ENCODE data around the gene ABHD17A. TPM values are rescaled to one million over a fixed set of nuclear protein-coding genes. Genes with fewer than 3 reads are reported as not detected.

Gene ABHD17A
- total RNA-seq, 1 experiment from 2014 or later = 39.5 TPM

DNA sequence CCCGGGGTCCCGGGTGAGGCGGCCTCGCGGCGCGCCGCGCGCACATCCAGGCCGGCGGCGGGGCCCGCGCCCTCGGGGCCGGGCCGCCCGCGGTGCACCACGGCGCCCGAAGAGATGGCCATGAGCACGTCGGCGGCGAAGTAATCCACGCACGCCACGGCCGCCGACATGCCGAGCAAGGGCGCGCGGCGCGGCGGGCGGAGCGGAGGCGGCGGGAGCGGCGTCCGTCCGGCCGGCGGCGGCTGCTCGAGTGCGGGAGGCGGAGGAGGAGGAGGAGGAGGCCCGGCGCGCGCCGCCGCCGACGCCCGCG, 22.0 kb downstream of the ABHD17A start, which contains the start of gene KLF16:
Gene KLF16 (minus strand): TSS at position 252 of the 310 bp plus-strand sequence. CDS start 82 bp downstream, at position 170.
- DNase-seq (ENCODE audit: unreplicated experiment) = no peak
- Mint-ChIP-seq H3K36me3 (ENCODE audit: insufficient read depth, unreplicated experiment) (peaks cover 10% of the 10 kb centered on the region), H3K27ac (ENCODE audit: low read depth, unreplicated experiment) (peak within 1 kb of the TSS; percentile 67), H3K4me1 (ENCODE audit: insufficient read depth, unreplicated experiment) (peaks cover 5% of the 10 kb centered on the region), H3K9me3 (ENCODE audit: unreplicated experiment) (no peaks in the 10 kb centered on the region), H3K4me3 (ENCODE audit: unreplicated experiment) (peak within 1 kb of the TSS; percentile 80), H3K27me3 (ENCODE audit: insufficient read depth, unreplicated experiment) (no peaks in the 10 kb centered on the region)
- intact Hi-C loops (cut with micrococcal nuclease) = no loop called here
- ChIA-PET POLR2A (no interaction called here), CTCF (no interaction called here)
- no TSS peak for BruUV-seq (replicated peaks)
- TF ChIP-seq, protein P1, sequence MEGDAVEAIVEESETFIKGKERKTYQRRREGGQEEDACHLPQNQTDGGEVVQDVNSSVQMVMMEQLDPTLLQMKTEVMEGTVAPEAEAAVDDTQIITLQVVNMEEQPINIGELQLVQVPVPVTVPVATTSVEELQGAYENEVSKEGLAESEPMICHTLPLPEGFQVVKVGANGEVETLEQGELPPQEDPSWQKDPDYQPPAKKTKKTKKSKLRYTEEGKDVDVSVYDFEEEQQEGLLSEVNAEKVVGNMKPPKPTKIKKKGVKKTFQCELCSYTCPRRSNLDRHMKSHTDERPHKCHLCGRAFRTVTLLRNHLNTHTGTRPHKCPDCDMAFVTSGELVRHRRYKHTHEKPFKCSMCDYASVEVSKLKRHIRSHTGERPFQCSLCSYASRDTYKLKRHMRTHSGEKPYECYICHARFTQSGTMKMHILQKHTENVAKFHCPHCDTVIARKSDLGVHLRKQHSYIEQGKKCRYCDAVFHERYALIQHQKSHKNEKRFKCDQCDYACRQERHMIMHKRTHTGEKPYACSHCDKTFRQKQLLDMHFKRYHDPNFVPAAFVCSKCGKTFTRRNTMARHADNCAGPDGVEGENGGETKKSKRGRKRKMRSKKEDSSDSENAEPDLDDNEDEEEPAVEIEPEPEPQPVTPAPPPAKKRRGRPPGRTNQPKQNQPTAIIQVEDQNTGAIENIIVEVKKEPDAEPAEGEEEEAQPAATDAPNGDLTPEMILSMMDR (IDR thresholded peaks at IDR 0.05; ENCODE audit: unreplicated experiment) = no peak

DNA sequence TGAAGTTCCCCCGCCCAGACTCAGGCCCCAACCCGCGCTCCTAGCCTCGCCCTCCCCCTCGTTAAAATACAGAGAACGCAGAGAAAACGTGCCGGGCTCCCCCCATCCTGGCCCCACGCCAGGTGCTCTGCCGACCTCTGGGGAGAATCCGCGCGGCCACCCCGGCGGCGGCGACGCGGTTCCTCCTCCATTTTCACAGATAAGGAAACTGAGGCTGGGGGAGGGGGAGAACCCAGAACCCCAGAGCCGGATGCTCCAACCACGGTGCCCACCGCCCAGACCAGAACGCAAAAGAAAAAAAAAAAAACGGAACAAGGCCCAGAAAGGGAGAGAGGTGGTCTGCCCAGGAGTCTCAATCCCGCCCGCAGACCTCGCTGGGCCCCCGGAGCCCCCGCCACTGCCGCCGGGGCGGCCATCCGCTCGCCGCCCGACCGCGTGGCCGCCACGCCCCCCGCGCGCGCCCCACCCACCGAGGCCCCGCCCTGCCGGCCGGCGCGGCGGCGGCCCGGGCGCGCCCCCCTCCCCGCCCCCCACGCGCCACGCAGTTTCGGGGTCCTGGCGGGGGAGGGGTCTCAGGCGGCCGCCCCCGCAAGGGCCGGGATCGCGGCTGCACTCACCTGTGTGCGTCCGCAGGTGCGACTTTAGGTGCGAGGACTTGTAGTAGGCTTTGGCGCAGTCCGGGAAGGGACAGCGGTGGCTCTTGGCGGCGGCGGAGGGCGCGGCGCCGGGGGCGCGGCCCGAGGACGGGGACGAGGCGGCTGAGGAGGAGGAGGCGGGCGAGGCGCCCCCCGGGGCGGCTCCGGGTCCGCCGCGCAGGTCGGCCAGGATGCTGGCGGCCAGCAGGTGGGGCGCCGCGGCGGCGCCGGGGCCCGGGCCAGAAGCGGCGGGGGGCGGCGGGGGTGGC, 22.6 kb downstream of the ABHD17A start:
- peak; percentile 42 for DNase-seq (ENCODE audit: unreplicated experiment)
- peak overlapping the region; percentile 57 for H3K27ac Mint-ChIP-seq (ENCODE audit: low read depth, unreplicated experiment)
- H3K27me3 Mint-ChIP-seq (ENCODE audit: insufficient read depth, unreplicated experiment) = no peaks in the 10 kb centered on the region
- H3K4me1 Mint-ChIP-seq (ENCODE audit: insufficient read depth, unreplicated experiment) = peaks cover 5% of the 10 kb centered on the region
- TF ChIP-seq, protein P1 (IDR thresholded peaks at IDR 0.05; ENCODE audit: unreplicated experiment) = no peak
- intact Hi-C loops (cut with micrococcal nuclease) = no loop called here
- peak overlapping the region; percentile 80 for H3K4me3 Mint-ChIP-seq (ENCODE audit: unreplicated experiment)
- H3K36me3 Mint-ChIP-seq (ENCODE audit: insufficient read depth, unreplicated experiment) = peaks cover 4% of the 10 kb centered on the region
- ChIA-PET POLR2A (no interaction called here), CTCF (no interaction called here)
- no peaks in the 10 kb centered on the region for H3K9me3 Mint-ChIP-seq (ENCODE audit: unreplicated experiment)
- no TSS peak for BruUV-seq (replicated peaks)

DNA sequence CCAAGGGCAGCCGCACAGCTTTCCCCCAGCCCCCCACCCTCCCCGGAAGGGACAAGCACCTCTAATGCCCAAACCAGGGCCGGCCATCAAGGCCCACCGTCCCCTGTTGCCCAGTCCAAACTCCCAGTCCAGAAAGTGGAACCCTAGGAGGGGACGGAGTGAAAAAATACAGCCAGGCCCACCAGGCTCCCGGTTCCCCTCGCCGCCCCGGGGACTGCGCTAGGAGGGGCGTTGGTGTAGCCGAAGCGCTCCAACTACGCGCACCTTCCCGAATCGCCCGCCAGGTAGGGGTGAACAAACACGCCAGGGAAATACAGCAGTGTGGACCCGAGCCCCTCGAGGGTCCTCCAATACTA, 23.2 kb downstream of the ABHD17A start:
- H3K4me3 Mint-ChIP-seq (ENCODE audit: unreplicated experiment) = peak overlapping the region; percentile 80
- TF ChIP-seq, protein P1 (IDR thresholded peaks at IDR 0.05; ENCODE audit: unreplicated experiment) = no peak
- POLR2A ChIA-PET = no interaction called here
- intact Hi-C loops (cut with micrococcal nuclease) = no loop called here
- H3K4me1 Mint-ChIP-seq (ENCODE audit: insufficient read depth, unreplicated experiment) = peaks cover 5% of the 10 kb centered on the region
- H3K27me3 Mint-ChIP-seq (ENCODE audit: insufficient read depth, unreplicated experiment) = no peaks in the 10 kb centered on the region
- peak overlapping the region; percentile 57 for H3K27ac Mint-ChIP-seq (ENCODE audit: low read depth, unreplicated experiment)
- DNase-seq (ENCODE audit: unreplicated experiment) = peak; percentile 27
- CTCF ChIA-PET = no interaction called here
- TSS peak; percentile 74 for BruUV-seq (replicated peaks)
- H3K36me3 Mint-ChIP-seq (ENCODE audit: insufficient read depth, unreplicated experiment) = peaks cover 4% of the 10 kb centered on the region
- H3K9me3 Mint-ChIP-seq (ENCODE audit: unreplicated experiment) = no peaks in the 10 kb centered on the region

DNA sequence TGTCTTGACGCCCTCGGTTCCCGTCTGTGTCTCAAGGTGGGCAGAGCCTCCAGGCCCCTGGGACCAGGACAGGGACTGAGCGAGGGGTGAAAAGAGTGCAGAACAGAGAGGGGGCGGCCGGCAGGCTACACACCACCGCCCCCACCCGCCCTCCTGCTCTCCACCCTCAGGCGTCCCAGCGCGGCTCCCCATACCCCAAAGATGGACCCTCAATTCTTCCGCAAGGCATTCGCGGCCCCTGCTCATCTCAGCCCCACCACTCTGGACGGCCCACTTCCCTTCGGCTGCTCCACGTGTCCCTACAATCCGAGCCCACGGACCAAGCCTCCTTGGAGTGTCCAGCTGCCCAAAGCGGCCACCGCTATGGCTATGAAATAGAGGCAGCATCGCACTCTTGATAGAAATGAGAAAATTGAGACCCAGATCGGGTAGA, 23.7 kb downstream of the ABHD17A start:
- TF ChIP-seq, protein P1 (IDR thresholded peaks at IDR 0.05; ENCODE audit: unreplicated experiment) = no peak
- no TSS peak for BruUV-seq (replicated peaks)
- H3K9me3 Mint-ChIP-seq (ENCODE audit: unreplicated experiment) = no peaks in the 10 kb centered on the region
- H3K4me1 Mint-ChIP-seq (ENCODE audit: insufficient read depth, unreplicated experiment) = peaks cover 5% of the 10 kb centered on the region
- H3K4me3 Mint-ChIP-seq (ENCODE audit: unreplicated experiment) = peak overlapping the region; percentile 80
- peaks cover 4% of the 10 kb centered on the region for H3K36me3 Mint-ChIP-seq (ENCODE audit: insufficient read depth, unreplicated experiment)
- H3K27me3 Mint-ChIP-seq (ENCODE audit: insufficient read depth, unreplicated experiment) = no peaks in the 10 kb centered on the region
- DNase-seq (ENCODE audit: unreplicated experiment) = peak; percentile 34
- POLR2A ChIA-PET = no interaction called here
- H3K27ac Mint-ChIP-seq (ENCODE audit: low read depth, unreplicated experiment) = peak overlapping the region; percentile 57
- CTCF ChIA-PET = no interaction called here
- intact Hi-C loops (cut with micrococcal nuclease) = no loop called here
